Neural progenitor cell (in vitro differentiated cells): ENCODE results near the gene GNAI2.

ENCODE experiments used
- CTCF ChIP-seq: fragments of 200-600 bp; sonication (generic); IDR thresholded peaks from 2 replicates; pipeline ENCODE4 v1.5.1; 2017; ENCODE audit warnings: antibody characterized with exemption, mild to moderate bottlenecking
- EZH2 ChIP-seq: fragments of 200-600 bp; sonication (generic); IDR thresholded peaks from 2 replicates; pipeline ENCODE4 v1.6.1; 2017; ENCODE audit warnings: antibody characterized with exemption, mild to moderate bottlenecking, moderate library complexity
- EZH2phosphoT487 ChIP-seq: fragments of 200-600 bp; sonication (generic); IDR thresholded peaks from 2 replicates; pipeline ENCODE4 v1.6.1; 2017; ENCODE audit warnings: antibody characterized with exemption

- no peak for TF ChIP-seq CTCF
- TF ChIP-seq EZH2phosphoT487 = no peak
- no peak for TF ChIP-seq EZH2
Observed at GRCh38 chr3:50304601-50305000, 68.6 kb downstream of the GNAI2 start.
